Stimulated activated naive CD4-positive, alpha-beta T cell (primary cell): ENCODE measurements around the gene ADGRA3.
A peak's percentile ranks its signal among the peaks of the same experiment; 100 is the strongest.
"Not testable (repeated sequence)": the region's sequence is repeated elsewhere in the genome, so short reads cannot be mapped to it uniquely, and the experiment has no call there.

Experiments
- DNase-seq, 6 experiments: peaks; one replicate each; lab custom pipeline; 2025; lab: John Stamatoyannopoulos, UW

The ADGRA3 gene

DNA sequence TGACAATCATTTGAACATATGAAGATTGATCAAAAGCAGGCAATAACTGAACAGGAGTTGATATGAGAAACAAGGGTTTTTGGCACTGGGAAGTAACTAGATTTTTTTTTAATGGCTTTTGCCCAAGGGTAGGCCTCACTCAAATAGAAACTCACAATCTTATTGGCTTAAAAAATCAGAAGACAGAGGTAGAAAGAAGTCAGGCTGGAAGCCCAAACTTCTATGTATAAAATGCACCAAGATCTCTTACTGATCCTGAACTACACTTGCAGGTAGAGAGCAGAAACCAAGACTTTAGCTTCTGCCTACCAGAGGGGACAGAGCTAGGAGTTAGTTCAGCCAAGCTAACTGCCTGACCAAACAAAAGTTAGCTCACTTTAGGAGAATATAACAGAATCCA lies 74.9 kb downstream of the ADGRA3 start:
- no peak for DNase-seq

DNA sequence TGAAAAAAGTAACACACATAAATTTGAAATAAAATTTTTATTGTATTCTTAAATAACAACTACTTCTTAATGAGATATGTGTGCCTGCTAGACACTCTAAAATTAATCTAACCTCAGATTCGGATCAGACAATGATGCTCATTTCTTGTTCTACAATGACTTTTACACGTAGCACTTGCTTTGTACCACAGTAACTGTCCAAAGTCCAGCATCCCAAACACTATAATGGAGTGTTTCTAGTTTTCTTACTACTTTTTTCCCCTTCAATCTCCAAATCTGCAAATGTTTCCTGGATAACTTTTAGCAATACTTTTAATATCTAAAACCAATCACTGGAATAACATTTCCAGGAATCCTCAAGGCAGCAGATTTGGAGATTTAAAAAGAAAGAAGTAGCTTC lies 75.9 kb downstream of the ADGRA3 start:
- DNase-seq = no peak

DNA sequence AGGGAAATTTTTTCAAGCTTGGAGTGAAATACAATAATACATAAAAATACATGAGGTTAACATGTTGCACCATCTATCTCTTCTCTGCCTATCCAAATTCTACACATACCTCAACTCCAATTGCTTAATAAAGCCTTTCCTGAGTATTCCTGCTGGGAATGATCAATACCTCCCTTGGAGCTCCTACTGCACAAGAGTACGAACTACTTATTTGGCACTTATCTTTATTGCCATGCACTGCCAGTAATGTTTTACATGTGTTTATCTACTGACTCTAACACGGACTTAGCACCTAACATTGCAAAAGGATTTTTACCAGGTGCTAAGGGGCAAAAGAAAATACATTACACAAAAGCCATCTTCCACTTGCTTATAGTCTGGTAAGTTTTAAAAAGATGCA lies 80.2 kb downstream of the ADGRA3 start:
- no peak for DNase-seq

DNA sequence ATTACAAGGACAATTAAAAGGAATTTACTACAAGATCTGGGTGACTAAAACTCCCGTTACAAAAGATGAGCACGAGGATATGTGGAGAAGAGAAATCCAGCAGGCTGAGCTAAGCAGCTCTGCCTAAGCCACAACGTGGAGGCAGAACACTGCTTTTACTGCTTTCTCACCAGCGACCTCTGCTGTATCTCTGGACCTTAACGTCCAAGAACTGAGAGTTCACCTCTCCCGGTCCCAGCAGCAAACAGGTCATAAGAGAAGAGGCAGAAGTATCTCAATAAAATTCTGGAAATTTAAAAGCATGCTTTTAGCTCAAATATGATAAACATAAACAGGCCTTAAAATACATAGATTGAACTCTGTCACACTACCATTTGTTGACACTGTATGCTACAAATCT lies 81.0 kb downstream of the ADGRA3 start:
- no peak for DNase-seq

- no peak for DNase-seq
These were observed 85.2 kb downstream of the ADGRA3 start for GRCh38 chr4:22430626-22431025.

- no peak for DNase-seq
These were observed 87.4 kb downstream of the ADGRA3 start for GRCh38 chr4:22428441-22428840.

- DNase-seq = no peak
These were observed 88.2 kb downstream of the ADGRA3 start for GRCh38 chr4:22427675-22428074.

GRCh38 chr4:22420291-22420690 lies 95.6 kb downstream of the ADGRA3 start:
- no peak for DNase-seq

GRCh38 chr4:22417408-22417807 lies 98.5 kb downstream of the ADGRA3 start:
- DNase-seq = no peak

DNA sequence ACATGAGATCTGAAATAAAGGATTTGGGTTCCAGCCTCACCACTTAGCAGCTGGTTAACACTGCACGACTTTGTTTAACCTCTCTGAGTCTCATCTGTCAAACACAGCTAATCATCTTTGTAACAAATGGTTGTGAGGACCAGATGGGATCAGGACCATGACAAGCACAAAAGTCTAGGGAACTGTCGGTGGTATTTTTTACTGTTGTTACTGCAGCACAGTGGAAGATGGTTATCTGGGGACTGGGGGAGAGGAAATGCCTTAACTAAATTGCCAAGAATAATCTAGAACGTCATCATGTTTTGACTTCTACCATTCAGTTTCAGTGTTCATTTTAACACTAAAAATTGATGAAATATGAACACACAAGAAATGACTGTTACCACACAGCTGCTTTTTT lies 99.5 kb downstream of the ADGRA3 start:
- no peak for DNase-seq

- no peak for DNase-seq
These were observed 101.0 kb downstream of the ADGRA3 start for GRCh38 chr4:22414833-22415232.

DNA sequence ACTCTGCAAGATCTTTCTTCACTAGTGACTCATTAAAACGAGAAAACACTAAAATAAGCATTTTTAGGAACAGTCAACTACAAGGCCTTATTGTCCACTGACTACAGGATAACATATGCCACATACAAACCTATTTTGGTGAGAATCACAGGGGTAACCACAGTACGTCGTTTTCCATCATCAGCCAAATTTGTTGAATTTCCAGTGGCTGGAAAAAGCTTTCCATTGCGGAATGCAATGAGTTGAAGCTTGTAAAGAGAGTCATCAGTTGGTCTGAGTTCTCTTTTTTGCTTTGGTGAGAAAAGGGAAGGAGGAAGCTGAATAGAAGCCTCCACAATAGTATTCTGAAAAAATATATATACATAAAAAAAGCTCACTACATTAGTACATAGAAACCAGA lies 102.4 kb downstream of the ADGRA3 start:
- DNase-seq = no peak

GRCh38 chr4:22412013-22412412 lies 103.9 kb downstream of the ADGRA3 start:
- DNase-seq = no peak

DNA sequence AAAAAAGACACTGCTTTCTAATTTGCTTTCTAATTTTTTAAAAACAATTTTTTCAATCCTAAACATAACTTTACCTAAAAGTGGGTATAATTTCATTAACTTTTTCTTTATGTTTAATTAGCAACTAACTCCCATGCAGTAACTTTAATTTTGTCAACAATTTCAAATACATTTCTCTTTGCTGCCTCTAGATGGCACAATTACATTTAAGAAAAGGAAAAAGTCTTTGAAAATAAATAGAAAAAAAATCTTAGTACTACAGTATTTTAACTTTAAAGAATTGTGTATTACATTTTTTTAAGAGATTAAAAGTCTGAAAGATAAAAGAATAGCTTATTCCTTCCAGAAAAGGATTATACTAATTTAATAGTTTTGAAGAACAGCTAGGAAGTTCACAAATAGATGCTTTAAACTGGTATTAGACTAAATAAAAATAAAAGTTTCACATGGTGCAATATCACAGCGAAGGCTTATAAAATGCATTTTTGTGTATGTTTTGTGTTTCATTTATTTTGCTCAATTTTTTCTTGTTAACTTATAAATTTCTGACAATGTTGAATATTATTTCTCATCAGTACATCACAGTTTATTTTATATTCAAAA lies 105.1 kb downstream of the ADGRA3 start:
- DNase-seq = peak in 2 of 6 experiments; percentile 20 to 30

GRCh38 chr4:22408474-22408873 lies 107.4 kb downstream of the ADGRA3 start:
- no peak for DNase-seq

- DNase-seq = no peak
These were observed 108.5 kb downstream of the ADGRA3 start for GRCh38 chr4:22407361-22407760.

DNA sequence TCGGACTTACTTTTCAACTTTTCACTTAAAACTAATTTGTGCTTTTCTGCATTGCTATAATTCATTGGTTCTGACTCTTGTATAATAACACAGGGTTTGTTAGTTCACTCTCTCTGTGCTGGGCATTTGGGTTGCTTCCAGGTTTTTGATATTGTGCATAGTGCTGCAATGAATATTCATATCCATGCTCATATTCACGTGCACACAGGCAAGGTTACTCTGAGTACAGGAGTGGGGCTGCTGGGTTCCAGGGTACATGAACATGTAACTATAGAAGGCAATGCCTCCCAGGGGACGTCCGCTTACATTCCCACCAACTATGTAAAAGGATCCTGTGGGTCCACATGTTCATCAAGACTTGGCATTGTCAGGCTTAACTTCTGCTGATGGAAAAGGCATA lies 117.2 kb downstream of the ADGRA3 start:
- DNase-seq = no peak

- DNase-seq = no peak
These were observed 124.3 kb downstream of the ADGRA3 start for GRCh38 chr4:22391551-22391950.

DNA sequence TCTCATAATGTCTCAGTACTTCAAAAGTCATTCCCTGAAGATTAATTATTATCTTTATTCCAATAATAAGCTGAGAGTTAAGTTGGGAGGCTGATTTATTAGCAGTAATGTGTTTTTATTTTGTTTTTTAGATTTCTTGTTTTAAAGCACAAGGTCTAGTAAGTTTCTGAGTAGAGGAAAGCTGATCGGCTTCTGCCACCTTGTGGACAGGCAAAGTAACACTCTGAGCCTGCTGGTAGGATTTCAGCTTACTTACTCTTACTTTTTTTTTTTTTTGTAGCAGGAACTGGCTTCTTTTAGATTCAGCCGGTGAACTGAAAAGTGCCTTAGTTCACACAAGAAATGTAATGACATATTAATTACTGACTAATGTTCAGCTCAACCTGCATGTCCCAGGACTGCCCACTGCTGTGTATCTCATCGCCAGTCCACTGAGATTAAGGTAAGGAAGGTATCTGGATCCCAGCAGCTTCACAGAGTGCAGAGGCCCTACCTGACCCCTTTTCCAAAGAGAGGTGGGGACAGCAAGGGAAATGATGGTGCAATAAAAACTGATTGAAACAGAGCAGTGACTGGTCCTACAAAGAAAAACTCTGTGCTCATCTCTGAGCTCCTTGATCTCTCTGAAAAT lies 126.5 kb downstream of the ADGRA3 start:
- peak in 4 of 6 experiments; percentile 10 to 46 (median 30) for DNase-seq

GRCh38 chr4:22385611-22386011 lies 130.3 kb downstream of the ADGRA3 start:
- no peak for DNase-seq

DNA sequence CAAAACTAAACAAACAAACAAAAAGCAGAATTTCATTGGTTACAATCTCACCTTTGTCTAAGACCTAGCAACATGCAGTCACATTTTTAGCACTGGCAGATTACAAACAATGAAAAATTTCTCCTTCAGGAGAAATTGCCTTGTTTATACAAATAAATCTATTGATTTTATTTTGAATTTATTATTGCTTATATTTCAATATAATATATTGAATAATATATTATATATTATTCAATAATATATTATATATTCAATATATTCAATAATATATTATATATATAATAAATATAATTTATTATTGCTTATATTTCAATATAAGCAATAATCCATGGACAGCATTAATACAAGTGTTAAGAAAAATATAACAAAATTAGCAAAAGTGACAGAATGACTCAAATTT lies 131.7 kb downstream of the ADGRA3 start:
- DNase-seq = no peak

- not testable (repeated sequence) for DNase-seq
These were observed 133.7 kb downstream of the ADGRA3 start for GRCh38 chr4:22382216-22382615.

DNA sequence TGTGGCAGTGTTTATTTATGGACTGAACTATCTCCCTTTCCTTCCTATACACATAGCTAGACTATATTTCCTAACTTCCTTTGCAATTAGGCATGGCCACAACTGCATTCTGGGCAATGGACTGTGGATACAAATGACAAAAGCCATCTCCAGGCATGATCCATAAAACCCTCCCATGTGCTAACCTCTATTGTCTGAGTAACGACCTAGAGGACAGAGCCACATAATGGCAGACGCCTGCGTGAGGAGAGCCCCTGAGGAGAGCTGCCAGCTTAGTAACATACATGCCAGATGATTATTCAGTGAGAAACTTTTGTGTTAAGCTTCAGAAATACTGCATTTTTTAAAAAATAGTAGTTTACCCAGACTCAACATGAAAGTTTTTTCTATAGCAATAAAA lies 142.9 kb downstream of the ADGRA3 start:
- DNase-seq = no peak

DNA sequence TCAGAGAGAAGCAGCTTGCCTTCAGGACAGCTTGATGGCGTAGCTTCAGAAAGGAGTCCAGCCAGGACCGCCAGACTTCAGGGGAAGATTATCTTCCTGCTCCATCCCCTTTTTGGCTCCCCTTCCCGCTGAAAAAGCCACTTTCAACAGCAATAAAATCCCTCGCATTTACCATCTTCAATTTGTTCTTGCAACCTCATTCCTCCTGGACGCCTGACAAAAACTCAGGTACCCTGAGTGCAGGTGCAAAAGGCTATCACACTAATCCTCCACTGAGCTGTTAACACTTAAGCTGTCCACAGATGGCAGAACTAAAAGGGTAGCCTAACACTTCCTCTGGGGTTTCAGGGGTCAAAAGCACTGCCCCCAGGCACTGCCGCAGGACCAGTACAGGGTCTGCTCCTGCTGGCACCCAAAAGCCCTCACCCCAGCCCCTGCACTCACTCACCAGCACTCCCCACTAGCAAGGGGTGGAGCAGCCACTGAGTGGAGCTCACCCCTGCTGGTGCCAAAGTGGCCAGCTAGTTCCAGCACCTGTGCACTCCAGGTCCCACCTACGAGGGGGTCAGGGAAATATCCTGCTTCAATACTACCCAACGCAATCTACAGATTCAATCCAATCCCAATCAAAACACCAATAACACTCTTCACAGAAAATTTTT lies 145.8 kb downstream of the ADGRA3 start:
- no peak for DNase-seq
